WTC11 (cell line): ENCODE results near the gene BRAF.

Experiments
- CREM ChIP-seq: sonication (generic); formaldehyde crosslinking; IDR thresholded peaks from 2 replicates; pipeline ENCODE4 v1.8.1; 2022; ENCODE audit warnings: mild to moderate bottlenecking, missing genetic modification reagents, moderate library complexity
- EMX1 ChIP-seq: fragments of 250-450 bp; sonication (Bioruptor Pico); IDR thresholded peaks from 2 replicates; pipeline ENCODE4 v1.8.0; 2021; ENCODE audit warnings: mild to moderate bottlenecking
- FOXJ3 ChIP-seq: sonication (generic); formaldehyde crosslinking; IDR thresholded peaks from 2 replicates; pipeline ENCODE4 v1.9.0; 2021; ENCODE audit warnings: missing genetic modification reagents, mild to moderate bottlenecking, borderline replicate concordance
- IRF2 ChIP-seq: sonication (generic); formaldehyde crosslinking; IDR thresholded peaks from 2 replicates; pipeline ENCODE4 v1.8.0; 2022; ENCODE audit warnings: low read depth, missing genetic modification reagents, borderline replicate concordance
- NR2C2 ChIP-seq: sonication (generic); formaldehyde crosslinking; IDR thresholded peaks from 2 replicates; pipeline ENCODE4 v1.8.0; 2022; ENCODE audit warnings: mild to moderate bottlenecking, missing genetic modification reagents
- SOX15 ChIP-seq: fragments of 250-450 bp; sonication (Bioruptor Pico); IDR thresholded peaks from 2 replicates; pipeline ENCODE4 v1.9.0; 2021; ENCODE audit warnings: mild to moderate bottlenecking
- TEAD1 ChIP-seq: sonication (generic); formaldehyde crosslinking; IDR thresholded peaks from 2 replicates; pipeline ENCODE4 v1.8.0; 2022; ENCODE audit warnings: mild to moderate bottlenecking, missing genetic modification reagents
- TF ChIP-seq, protein P1 (sequence below): fragments of 200-600 bp; IDR thresholded peaks from 2 replicates; pipeline ENCODE4 v1.8.0; 2022; ENCODE audit warnings: antibody characterized with exemption
- TF ChIP-seq, protein P2 (sequence below): sonication (generic); formaldehyde crosslinking; IDR thresholded peaks from 2 replicates; pipeline ENCODE4 v1.8.1; 2023; ENCODE audit warnings: mild to moderate bottlenecking, missing genetic modification reagents, moderate library complexity
- TF ChIP-seq, protein P3 (sequence below): sonication (generic); formaldehyde crosslinking; conservative IDR thresholded peaks from 2 replicates; pipeline ENCODE4 v1.8.1; 2022; ENCODE audit warnings: mild to moderate bottlenecking, missing genetic modification reagents
- TF ChIP-seq, protein P4 (sequence below): sonication (generic); formaldehyde crosslinking; IDR thresholded peaks from 2 replicates; pipeline ENCODE4 v1.8.0; 2023; ENCODE audit warnings: missing genetic modification reagents, mild to moderate bottlenecking, borderline replicate concordance

DNA sequence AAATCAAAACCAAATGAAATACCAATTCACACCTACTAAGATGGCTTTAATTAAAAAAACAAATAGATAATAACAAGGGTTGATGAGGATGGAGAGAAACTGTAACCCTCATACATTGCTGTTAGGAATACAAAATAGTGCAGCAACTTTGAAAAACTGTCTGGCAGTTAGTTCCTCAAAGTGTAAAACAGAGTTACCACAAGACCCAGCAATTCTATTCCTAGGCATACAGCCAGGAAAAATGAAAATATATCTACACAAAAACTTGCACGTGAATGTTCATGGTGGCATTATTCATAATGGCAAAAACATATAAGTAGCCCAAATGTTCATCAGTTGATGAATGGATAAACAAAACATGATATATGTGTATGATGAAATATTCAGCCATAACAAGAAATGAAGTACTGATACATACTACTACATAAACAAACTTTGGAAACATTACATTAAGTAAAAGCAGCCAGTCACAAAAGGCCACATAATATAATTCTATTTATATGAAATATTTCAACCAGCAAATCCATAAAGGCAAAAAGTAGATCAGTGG lies 83.5 kb downstream of the BRAF start:
- TF ChIP-seq, protein P1, sequence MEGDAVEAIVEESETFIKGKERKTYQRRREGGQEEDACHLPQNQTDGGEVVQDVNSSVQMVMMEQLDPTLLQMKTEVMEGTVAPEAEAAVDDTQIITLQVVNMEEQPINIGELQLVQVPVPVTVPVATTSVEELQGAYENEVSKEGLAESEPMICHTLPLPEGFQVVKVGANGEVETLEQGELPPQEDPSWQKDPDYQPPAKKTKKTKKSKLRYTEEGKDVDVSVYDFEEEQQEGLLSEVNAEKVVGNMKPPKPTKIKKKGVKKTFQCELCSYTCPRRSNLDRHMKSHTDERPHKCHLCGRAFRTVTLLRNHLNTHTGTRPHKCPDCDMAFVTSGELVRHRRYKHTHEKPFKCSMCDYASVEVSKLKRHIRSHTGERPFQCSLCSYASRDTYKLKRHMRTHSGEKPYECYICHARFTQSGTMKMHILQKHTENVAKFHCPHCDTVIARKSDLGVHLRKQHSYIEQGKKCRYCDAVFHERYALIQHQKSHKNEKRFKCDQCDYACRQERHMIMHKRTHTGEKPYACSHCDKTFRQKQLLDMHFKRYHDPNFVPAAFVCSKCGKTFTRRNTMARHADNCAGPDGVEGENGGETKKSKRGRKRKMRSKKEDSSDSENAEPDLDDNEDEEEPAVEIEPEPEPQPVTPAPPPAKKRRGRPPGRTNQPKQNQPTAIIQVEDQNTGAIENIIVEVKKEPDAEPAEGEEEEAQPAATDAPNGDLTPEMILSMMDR: no peak
- TF ChIP-seq, protein P2, sequence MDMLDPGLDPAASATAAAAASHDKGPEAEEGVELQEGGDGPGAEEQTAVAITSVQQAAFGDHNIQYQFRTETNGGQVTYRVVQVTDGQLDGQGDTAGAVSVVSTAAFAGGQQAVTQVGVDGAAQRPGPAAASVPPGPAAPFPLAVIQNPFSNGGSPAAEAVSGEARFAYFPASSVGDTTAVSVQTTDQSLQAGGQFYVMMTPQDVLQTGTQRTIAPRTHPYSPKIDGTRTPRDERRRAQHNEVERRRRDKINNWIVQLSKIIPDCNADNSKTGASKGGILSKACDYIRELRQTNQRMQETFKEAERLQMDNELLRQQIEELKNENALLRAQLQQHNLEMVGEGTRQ (CRISPR knock-in tag): no peak
- TF ChIP-seq NR2C2 (CRISPR knock-in tag): no peak
- TF ChIP-seq CREM: no peak
- TF ChIP-seq, protein P3, sequence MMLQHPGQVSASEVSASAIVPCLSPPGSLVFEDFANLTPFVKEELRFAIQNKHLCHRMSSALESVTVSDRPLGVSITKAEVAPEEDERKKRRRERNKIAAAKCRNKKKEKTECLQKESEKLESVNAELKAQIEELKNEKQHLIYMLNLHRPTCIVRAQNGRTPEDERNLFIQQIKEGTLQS (CRISPR knock-in tag): no peak
- TF ChIP-seq SOX15 (CRISPR knock-in tag): no peak
- TF ChIP-seq EMX1 (CRISPR knock-in tag): no peak
- TF ChIP-seq FOXJ3 (CRISPR knock-in tag): no peak
- TF ChIP-seq, protein P4, sequence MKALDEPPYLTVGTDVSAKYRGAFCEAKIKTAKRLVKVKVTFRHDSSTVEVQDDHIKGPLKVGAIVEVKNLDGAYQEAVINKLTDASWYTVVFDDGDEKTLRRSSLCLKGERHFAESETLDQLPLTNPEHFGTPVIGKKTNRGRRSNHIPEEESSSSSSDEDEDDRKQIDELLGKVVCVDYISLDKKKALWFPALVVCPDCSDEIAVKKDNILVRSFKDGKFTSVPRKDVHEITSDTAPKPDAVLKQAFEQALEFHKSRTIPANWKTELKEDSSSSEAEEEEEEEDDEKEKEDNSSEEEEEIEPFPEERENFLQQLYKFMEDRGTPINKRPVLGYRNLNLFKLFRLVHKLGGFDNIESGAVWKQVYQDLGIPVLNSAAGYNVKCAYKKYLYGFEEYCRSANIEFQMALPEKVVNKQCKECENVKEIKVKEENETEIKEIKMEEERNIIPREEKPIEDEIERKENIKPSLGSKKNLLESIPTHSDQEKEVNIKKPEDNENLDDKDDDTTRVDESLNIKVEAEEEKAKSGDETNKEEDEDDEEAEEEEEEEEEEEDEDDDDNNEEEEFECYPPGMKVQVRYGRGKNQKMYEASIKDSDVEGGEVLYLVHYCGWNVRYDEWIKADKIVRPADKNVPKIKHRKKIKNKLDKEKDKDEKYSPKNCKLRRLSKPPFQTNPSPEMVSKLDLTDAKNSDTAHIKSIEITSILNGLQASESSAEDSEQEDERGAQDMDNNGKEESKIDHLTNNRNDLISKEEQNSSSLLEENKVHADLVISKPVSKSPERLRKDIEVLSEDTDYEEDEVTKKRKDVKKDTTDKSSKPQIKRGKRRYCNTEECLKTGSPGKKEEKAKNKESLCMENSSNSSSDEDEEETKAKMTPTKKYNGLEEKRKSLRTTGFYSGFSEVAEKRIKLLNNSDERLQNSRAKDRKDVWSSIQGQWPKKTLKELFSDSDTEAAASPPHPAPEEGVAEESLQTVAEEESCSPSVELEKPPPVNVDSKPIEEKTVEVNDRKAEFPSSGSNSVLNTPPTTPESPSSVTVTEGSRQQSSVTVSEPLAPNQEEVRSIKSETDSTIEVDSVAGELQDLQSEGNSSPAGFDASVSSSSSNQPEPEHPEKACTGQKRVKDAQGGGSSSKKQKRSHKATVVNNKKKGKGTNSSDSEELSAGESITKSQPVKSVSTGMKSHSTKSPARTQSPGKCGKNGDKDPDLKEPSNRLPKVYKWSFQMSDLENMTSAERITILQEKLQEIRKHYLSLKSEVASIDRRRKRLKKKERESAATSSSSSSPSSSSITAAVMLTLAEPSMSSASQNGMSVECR (CRISPR knock-in tag): no peak
- TF ChIP-seq IRF2 (CRISPR knock-in tag): no peak
- TF ChIP-seq TEAD1 (CRISPR knock-in tag): no peak
